ENCODE results near the gene IER5L.
"Not testable (repeated sequence)": the region's sequence is repeated elsewhere in the genome, so short reads cannot be mapped to it uniquely, and the experiment has no call there.

The IER5L gene

GRCh38 chr9:129202613-129203555, 24.8 kb upstream of the IER5L start:
- DNase-seq (ENCODE audit: low spot score): peak; percentile 56

DNA sequence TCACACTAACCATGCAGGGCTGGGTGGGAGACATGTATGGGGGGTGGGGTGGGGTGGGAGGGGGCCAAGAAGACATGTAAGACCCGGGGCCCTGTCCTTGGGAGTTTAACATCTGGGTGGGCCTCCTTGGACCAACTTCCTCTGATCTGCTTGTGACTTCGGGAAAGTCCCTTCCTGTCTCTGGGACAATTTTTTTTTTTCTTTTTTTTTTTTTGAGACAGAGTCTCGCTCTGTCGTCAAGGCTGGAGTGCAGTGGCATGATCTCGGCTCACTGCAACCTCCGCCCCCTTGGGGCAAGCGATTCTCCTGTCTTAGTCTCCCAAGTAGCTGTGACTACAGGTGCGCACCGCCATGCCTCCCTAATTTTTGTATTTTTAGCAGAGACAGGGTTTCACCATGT, 23.8 kb upstream of the IER5L start:
- DNase-seq (ENCODE audit: low spot score): no peak

DNA sequence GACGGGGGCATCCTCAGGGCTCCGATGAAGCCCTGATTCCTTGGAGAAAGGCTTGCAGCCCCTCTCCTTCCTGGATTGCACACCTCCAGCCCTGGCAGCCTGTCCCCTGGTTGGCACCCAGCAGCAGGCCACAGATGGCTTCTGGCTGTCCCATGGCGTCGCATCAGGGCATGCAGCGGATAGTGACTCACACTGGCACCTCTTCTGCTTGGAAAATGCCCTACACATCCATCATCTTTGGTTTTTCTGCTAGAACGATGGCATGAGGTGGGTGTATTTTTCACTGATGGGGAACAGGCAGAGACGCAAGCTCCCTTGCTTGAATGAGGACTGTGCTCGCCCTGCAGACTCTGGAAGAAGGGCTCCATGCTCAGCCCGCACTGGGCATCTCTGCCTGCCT, 23.2 kb upstream of the IER5L start:
- DNase-seq (ENCODE audit: low spot score): peak; percentile 2

GRCh38 chr9:129200255-129200654, 22.2 kb upstream of the IER5L start:
- DNase-seq (ENCODE audit: low spot score): no peak

GRCh38 chr9:129199044-129199435, 21.0 kb upstream of the IER5L start:
- no peak for DNase-seq (ENCODE audit: low spot score)

- peak; percentile 21 for DNase-seq (ENCODE audit: low spot score)
These were observed 20.4 kb upstream of the IER5L start for GRCh38 chr9:129198319-129199043.

DNA sequence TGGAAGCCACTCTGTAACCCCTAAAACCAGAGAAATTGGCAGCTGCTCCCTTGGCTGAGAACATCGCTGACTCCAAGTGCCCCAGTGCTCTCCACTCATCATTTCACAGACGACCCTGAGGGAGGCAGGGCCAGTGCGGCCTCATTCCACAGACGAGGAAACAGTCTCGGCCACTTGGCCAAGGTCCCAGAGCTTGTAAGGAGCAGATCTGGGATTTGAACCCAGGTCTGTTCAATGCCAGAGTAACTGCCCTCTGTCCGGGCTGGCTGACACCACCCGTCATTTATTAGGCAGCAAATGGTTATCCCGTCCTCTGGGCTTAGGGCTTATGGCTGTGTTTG, 19.9 kb upstream of the IER5L start:
- no peak for DNase-seq (ENCODE audit: low spot score)

DNA sequence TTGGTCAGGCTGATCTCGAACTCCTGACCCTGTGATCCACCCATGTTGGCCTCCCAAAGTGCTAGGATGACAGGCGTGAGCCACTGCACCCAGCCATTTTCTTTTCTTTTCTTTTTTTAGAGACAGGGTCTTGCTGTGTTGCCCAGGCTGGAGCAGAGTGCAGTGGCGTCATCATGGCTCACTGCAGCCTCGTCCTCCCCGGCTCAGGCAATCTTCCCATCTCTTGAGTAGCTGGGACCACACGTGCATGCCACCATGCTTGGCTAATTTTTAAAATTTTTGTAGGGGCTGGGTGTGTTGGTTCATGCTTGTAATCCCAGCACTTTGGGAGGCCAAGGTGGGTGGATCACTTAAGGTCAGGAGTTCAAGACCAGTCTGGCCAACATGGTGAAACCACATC, 19.0 kb upstream of the IER5L start:
- not testable (repeated sequence) for DNase-seq (ENCODE audit: low spot score)

- DNase-seq (ENCODE audit: low spot score): no peak
These were observed 17.5 kb upstream of the IER5L start for GRCh38 chr9:129195606-129196005.

DNA sequence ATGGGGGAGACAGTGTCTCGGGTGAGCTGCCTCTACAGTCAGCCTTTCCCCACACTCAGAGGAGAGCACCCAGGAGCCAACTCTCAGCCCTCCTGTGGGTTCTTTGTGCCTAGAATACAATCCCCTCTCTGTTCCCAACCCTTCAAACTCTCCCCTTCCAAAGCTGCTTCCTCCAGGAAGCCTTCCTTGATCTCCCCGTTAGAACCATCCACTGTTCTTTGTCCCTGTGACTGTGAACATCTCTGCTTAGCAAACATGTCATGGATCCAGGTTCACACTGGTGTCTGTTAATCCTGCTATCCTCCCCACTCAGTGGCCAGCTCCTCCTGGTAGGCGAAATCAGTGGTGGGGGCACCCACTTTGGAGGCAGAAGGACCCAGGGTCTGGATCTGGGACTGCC, 16.2 kb upstream of the IER5L start:
- DNase-seq (ENCODE audit: low spot score): no peak

DNA sequence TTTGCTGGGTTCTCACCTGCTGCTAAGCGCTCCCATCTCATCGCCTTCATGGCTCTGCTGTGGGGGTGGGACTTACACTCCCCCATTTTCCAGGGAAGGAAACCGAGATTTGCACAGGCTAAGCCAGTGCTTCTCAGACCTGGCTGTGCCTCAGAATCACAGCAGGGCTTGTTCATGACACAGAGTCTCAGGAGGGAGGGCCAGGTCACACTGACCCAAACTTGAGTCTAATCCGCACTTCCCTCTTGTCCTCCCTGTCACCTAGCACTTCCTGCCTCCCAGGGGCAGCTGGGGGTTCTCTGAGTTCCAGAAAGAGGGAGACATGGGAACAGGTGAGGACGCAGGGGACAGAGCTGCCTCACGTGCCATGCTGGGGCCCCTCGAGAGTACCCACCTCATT, 15.6 kb upstream of the IER5L start:
- DNase-seq (ENCODE audit: low spot score): no peak

DNA sequence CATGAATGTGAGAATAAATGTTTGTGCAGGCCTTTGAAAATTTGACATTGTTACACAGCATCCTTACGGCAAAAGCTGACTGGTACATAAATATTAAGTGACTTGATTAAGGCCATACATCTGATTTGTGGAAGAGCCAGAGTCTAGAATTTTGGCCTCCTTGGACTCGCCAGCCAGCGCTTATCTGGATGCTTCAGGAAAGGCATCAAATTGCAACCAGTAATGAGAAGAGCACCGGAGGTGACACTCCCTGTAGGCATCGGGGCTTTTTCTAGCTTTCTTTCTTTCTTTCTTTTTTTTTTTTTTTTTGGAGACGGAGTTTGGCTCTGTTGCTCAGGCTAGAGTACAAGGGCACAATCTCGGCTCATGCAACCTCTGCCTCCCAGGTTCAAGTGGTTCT, 13.2 kb upstream of the IER5L start:
- DNase-seq (ENCODE audit: low spot score): no peak

GRCh38 chr9:129189971-129190370, 11.9 kb upstream of the IER5L start:
- DNase-seq (ENCODE audit: low spot score): not testable (repeated sequence)

DNA sequence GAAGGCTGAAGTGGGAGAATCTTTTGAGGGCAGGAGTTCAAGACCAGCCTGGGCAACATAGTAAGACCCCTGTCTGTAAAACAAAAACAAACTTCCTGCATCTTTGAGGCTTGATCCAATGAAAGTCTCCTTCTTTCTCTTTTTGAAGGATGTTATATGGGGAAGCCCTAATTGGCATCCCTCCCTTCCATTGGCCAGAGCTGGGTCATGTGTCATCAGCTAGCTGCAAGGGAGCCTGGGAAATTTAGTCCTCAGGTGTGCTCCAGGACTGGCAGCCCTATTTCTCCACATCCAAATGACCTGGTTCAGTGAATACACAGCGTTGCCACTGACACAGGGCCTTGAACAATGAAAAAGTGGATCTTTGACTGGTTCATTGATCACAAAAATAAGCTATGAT, 9.0 kb upstream of the IER5L start:
- DNase-seq (ENCODE audit: low spot score): no peak

DNA sequence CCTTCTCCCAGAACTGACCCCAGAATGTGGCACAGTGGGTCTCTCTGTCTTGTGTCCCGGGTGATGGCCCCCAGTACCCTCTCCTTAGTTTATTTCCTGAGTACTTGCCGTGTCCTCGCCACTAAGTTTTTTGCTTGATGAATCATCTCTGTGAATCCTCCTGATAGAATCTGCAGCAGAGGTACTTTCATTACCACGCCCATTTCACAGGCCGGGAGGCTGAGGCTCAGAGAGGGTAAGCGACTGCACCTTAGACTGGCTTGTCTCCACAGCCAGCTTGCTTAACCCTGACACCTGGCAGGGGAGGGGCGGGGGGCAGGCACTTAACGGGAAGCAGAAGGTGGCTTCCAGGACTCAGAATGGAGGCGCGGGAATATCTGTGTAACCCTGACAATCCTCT, 7.9 kb upstream of the IER5L start:
- DNase-seq (ENCODE audit: low spot score): no peak

GRCh38 chr9:129185402-129185801, 7.3 kb upstream of the IER5L start:
- no peak for DNase-seq (ENCODE audit: low spot score)

- no peak for DNase-seq (ENCODE audit: low spot score)
These were observed 6.6 kb upstream of the IER5L start for GRCh38 chr9:129184596-129185122.

GRCh38 chr9:129184219-129184524, 6.1 kb upstream of the IER5L start:
- DNase-seq (ENCODE audit: low spot score): no peak

GRCh38 chr9:129183495-129184218, 5.6 kb upstream of the IER5L start:
- no peak for DNase-seq (ENCODE audit: low spot score)

- no peak for DNase-seq (ENCODE audit: low spot score)
These were observed 4.8 kb upstream of the IER5L start for GRCh38 chr9:129182625-129183494.

DNA sequence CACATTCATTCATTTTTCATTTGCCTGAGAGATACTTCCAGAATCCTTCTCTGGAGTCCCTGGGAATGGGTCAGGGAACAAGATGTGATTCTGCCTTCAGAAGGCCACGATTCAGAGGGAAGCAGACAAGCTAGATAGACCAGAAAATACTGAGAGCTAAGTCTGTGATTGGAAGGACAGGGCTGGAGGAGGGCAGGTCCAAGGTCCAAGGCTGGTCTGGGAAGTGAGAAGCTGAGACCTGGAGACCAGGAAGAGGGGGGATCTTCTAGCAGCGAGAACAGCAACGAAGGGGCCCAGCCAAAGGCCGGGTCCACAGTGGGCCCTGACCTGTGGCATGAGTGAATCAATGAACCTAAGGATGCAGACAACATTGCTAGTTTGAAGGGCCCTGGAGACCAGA, 4.1 kb upstream of the IER5L start:
- no peak for DNase-seq (ENCODE audit: low spot score)

GRCh38 chr9:129181246-129181645, 3.2 kb upstream of the IER5L start:
- no peak for DNase-seq (ENCODE audit: low spot score)
